GM21717 (cell line): ENCODE data around the gene HACD3.
"Not testable (repeated sequence)": the region's sequence is repeated elsewhere in the genome, so short reads cannot be mapped to it uniquely, and the experiment has no call there.

Experiments
- ATAC-seq: cut with Tn5 transposase; IDR thresholded peaks from one replicate; pipeline ENCODE4 v1.9.1; 2021; ENCODE audit warnings: mild to moderate bottlenecking, moderate library complexity; ENCODE audit not compliant: unreplicated experiment

The HACD3 gene

GRCh38 chr15:65595960-65596359 is 65.7 kb downstream of the HACD3 start:
- no peak for ATAC-seq

- ATAC-seq: no peak
Observed at GRCh38 chr15:65598468-65598867, 68.2 kb downstream of the HACD3 start.

GRCh38 chr15:65599677-65600076 is 69.4 kb downstream of the HACD3 start:
- ATAC-seq: no peak

GRCh38 chr15:65603134-65603533 is 72.9 kb downstream of the HACD3 start:
- ATAC-seq: no peak

- ATAC-seq: no peak
Observed at GRCh38 chr15:65603559-65603958, 73.3 kb downstream of the HACD3 start.

- peak; percentile 94 for ATAC-seq
Observed at GRCh38 chr15:65610871-65611718, 80.8 kb downstream of the HACD3 start, which contains the start of gene INTS14. Gene INTS14, minus strand, starts transcription at chr15:65611131. Its CDS starts 3,751 bp downstream, at chr15:65607380.

- ATAC-seq: no peak
Observed at GRCh38 chr15:65611888-65612615, 81.8 kb downstream of the HACD3 start.

- no peak for ATAC-seq
Observed at GRCh38 chr15:65612616-65612946, 82.3 kb downstream of the HACD3 start.

- no peak for ATAC-seq
Observed at GRCh38 chr15:65612949-65613744, 82.9 kb downstream of the HACD3 start.

- ATAC-seq: not testable (repeated sequence)
Observed at GRCh38 chr15:65615887-65616286, 85.6 kb downstream of the HACD3 start.

- no peak for ATAC-seq
Observed at GRCh38 chr15:65618560-65619109, 88.4 kb downstream of the HACD3 start.

- no peak for ATAC-seq
Observed at GRCh38 chr15:65619626-65620290, 89.5 kb downstream of the HACD3 start.

GRCh38 chr15:65620833-65621232 is 90.6 kb downstream of the HACD3 start:
- ATAC-seq: no peak

- ATAC-seq: no peak
Observed at GRCh38 chr15:65621638-65622037, 91.4 kb downstream of the HACD3 start, which contains the start of gene SLC24A1. Gene SLC24A1, plus strand, starts transcription at chr15:65621938. Its CDS starts 2,143 bp downstream, at chr15:65624081.

GRCh38 chr15:65623103-65623502 is 92.8 kb downstream of the HACD3 start:
- ATAC-seq: no peak

- ATAC-seq: no peak
Observed at GRCh38 chr15:65626856-65627255, 96.6 kb downstream of the HACD3 start.
